ENCODE measurements around the gene MKLN1.
"Not testable (repeated sequence)": the region's sequence is repeated elsewhere in the genome, so short reads cannot be mapped to it uniquely, and the experiment has no call there.

The MKLN1 gene

DNA sequence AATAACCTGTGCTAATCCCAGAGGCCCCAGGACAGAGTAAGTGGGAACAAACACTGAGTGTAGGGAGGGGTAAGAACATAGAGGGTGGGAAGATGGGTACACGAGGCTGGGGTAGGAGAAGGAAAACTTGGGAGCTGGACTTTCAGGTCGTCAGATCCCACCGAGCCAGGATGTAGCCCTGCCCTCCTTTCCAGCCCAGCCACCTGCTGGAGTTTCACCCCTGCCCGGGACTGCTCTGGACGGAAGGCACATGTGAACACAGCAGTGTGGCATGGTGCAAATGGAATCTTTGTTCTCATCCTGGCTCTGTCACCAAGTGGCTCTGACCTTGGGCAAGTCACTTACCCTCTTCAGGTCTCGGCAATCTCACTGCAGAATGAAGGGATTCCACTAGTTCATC, 176.0 kb downstream of the MKLN1 start:
- no peak for DNase-seq

- DNase-seq = no peak
Measured at GRCh38 chr7:131504157-131504899, 176.7 kb downstream of the MKLN1 start.

GRCh38 chr7:131505037-131505620, 177.5 kb downstream of the MKLN1 start:
- DNase-seq = not testable (repeated sequence)

DNA sequence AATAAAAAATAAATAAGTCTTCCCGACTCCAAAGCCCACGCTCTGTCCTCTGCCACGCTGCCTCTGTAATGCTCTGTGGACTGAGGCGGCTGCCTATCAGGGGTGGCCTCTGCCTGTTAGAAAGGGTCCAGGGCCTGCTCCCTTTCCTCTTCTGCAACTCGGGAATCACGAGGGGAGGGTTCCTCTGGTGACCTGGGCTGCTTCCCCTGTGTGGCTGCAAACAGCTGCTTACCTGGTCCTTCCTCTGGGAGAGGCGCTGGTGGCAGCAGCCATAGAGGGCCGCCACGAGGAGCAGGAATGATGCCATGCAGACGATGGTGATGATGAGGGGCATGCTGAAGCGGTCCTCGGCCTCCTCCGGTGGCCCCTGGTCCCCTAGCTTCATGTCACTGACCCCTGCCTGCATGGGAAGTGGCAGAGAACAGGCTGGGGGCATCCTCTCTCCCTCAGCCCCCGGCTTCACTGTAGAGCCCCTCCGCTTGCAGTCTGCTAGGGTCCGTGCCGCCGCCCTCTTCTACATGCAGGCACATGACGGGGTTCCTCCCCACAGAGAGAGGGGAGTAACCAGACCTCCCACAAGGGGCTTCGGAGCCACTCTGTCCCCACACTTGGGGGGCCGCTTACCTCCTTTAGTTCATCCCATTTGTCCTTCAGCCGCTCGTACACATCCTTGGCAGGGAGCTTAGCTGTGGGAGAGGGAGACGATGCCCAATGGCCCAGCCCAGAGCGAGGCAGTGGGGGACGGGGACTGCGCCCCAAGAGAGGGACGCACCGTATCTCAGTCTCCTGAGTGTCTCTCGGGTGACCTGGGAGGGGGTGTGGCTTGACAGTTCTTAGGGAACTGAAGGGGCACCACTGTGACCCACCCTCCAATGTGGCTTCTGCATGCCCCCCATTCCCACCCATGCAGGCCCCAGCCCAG, 178.2 kb downstream of the MKLN1 start:
- DNase-seq = no peak

GRCh38 chr7:131506597-131506996, 178.9 kb downstream of the MKLN1 start:
- no peak for DNase-seq

DNA sequence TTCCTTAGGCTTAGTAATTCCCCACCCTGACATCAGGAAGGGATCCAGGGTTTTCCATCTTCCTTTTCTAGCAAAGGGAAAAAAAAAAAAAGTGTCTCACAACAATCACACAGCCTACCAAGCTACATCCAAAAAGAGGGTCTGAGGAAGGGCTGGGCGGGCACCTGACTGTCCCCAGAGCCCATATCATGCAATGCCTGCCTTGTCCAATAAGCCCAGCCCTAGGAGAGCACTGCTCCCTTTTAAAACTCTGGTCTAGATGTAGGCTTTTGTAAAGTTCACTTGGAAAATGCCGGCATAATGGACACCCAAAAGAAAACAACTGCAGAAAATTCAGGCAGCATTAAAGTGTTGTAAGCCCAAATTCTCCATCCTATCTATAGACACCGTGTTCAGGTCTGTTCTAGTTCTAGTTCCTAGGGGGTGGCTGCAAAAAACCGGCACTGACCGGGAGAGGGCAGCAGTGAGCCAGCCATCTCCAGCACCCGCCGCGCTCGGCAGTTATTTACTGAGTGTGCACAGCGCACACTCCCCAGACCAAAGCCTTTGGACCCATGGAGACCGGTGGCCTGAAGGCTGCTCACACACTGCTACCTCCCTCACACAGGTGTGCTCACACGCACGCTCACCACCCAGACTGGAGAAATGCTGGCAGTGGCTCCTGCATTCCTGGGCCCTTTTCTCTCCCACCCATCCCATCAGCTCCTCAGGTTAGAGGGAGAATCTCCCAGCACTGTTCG, 180.1 kb downstream of the MKLN1 start:
- peak; percentile 58 for DNase-seq

DNA sequence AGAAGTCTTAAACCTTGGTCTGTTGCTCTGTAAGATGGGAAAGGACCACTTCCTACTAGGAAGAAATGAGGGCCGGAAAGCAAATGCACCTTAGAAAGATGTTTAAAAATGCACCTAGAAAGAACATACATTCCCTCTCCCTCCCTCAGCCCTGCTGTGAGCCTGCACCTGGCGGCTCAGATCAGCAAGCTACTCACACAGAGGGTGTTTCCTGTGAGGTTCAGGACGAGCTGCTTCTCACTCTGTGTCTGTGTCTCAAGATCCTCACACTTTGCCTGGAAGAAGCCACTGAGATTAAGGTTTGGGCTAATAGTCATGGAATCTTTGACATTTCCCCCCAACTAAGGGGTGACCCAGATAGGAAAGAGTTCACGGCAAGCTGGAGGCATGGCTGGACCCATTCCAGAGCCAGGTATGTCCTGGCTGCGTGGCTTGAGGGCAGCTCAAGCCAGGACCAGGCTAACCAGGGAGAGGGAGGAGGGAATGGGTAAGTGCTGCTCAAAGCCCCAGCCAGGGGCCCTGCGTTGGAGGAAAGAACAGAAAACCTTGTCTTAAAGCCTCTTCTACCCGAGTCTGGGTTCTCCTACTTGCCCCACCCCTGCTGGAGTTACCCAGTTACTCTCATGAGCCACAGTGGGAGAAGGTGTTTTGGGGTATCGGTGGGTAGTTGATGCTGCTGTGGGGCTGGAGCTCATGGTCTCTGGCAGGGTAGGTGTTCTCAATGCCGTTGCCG, 181.2 kb downstream of the MKLN1 start:
- DNase-seq = no peak

GRCh38 chr7:131509781-131510180, 182.1 kb downstream of the MKLN1 start:
- no peak for DNase-seq

DNA sequence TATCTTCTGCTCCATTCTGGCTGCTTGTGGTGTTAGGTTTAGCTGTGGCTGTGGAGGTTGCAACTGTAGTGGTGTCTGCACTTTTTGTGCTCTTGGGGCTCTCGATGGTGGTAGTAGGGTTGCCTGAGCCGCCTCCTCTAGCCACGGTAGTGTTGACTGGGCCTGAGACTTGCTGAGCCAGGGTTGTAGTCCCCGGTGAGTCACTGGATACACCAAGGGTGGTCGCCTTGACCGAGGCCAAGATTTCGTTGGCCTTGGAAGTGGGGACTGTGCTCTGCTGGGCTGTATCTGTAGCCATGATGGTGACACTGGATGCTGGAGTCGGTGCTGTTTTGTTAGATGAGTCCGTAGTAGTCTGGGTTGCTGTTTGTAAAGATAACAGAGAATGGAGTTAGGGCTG, 183.4 kb downstream of the MKLN1 start:
- no peak for DNase-seq

DNA sequence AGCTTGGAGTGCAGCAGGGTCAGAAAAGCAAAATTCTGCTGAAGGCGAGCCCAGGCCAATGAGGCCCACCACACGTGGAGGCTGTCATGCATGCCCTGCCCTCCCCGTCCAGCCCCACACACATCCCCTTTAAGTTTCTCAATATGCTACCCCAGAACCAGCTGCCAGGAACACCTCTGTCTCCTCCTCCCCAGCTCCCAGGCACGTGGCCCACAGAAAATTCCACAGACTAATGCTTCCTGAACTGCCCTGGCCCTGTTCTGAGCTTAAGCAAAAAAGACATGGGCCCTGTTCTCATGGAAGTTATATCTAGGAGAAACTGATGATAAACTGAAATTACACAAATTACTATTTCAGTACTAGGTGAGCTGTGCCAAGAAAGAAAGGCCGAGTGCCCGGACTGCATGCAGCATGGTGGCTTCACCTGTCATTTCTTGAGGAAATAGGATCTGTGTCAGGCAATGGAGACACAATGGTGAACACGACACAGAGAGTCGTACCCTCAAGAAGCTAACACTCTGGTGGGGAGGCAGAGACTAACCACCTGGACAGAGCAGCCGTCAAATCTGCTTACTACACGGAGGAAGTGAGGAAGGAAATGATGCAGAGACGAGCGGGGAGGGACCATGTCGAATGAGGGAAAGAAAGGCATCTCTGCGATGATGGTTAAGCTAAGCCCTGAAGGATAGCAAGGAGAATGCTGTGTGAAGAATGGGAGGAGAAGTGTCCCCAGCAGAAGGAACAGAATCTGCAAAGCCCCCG, 184.3 kb downstream of the MKLN1 start:
- DNase-seq = no peak

DNA sequence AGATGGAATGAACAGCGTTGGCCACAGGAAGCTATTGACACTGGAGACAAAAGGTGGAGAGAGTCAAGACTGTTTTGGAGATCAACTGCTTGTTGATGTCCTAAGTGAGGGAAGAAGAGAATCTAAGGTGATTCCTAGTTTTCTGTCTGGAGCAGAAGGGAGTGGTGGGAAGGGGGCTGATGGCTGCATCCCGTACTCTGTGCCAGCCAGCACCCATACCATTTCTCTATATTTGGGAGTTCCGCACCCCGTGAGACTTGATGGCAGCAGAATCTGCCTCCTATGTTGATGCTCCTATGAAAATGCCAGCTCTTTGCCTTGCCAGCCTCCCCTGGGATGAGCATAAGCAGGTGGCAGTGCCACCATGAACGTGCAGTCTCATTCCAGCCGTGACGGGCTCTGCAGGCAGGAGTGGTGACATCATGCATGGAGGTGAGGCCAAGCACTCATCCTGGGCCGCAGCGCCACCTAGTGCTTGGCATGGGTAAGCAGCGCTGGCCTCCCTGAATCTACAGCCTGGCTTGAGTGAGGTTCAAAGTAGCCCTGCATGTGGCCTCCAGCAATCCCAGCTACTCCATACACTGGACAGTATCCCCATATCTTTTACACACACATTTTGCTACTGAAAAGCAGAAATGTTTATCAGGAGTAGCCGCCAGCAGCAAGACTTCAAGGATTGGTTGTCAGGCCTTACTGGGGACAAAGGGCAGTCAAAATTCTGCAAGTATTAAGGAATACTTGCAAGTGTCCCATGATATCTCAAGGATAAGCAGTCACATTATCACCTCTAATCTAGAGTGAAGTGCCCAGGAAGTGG, 185.8 kb downstream of the MKLN1 start:
- DNase-seq = peak; percentile 65

DNA sequence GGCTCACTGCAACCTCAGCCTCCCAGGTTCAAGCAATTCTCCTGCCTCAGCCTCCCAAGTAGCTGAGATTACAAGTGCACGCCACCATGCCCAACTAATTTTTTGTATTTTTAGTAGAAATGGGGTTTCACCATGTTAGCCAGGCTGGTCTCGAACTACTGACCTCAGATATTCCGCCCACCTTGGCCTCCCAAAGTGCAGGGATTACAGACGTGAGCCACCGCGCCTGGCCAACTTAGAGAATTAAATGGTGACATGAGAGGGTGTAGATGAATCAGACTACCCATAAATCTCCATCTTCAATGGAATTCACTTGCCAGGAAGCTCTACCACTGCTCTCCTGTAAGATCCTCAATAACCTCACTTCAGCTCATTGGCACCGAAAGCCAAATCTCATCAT, 187.8 kb downstream of the MKLN1 start:
- DNase-seq = not testable (repeated sequence)

- no peak for DNase-seq
Measured at GRCh38 chr7:131517218-131517923, 189.7 kb downstream of the MKLN1 start.

GRCh38 chr7:131518626-131519025, 190.9 kb downstream of the MKLN1 start:
- DNase-seq = no peak

- no peak for DNase-seq
Measured at GRCh38 chr7:131521651-131522163, 194.0 kb downstream of the MKLN1 start.

GRCh38 chr7:131522325-131522930, 194.8 kb downstream of the MKLN1 start:
- DNase-seq = no peak

DNA sequence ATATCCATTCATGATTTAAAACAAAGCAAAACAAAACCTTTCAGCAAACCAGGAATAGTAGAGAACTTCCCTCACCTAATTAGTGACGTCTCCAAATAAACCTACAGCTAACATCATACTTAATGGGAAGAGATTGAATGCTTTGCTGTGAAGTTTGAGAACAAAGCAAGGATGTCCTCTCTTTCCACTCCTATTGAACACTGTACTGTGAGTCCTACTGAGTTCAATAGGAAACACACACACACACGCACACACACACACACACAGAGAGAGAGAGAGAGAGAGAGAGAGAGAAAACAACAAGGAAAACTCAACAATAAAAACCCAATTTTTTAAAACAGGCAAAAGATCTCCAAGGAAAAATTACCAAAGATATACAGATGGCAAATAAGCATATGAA, 196.4 kb downstream of the MKLN1 start:
- no peak for DNase-seq

- no peak for DNase-seq
Measured at GRCh38 chr7:131524703-131525102, 197.0 kb downstream of the MKLN1 start.

DNA sequence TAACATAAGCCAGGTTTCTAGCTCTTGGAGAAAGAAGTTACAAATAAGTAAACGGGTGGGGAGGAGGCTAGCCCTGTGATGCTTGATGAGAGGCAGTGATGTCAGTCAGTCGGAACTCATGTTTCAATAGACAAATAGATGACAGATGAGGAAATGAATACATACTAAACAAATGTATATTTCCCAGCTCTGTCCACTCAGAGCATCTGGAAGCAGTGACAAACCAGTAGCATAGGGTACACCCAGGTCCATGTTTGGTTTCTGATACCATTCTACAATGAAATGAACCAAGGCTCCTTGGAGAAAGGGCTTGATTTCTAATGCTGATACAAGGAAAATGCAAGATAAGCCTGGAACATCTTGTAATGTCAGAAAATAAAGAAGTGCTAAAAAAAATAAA, 198.1 kb downstream of the MKLN1 start:
- DNase-seq = no peak

Data from GDM1 (cell line).